ENCODE results near the gene AJM1.
A peak's percentile ranks its signal among the peaks of the same experiment; 100 is the strongest.
"Not testable (repeated sequence)": the region's sequence is repeated elsewhere in the genome, so short reads cannot be mapped to it uniquely, and the experiment has no call there.

AJM1 gene

GRCh38 chr9:136860933-136861873, 18.9 kb downstream of the AJM1 start:
- in situ Hi-C loops (cut with HindIII; ENCODE audit: low pct_ligation_motif_present, low pct_unique_long_range_greater_than_20kb, low sequenced_read_pairs) = no loop called here
- no peak for DNase-seq

GRCh38 chr9:136861874-136862457, 19.7 kb downstream of the AJM1 start:
- in situ Hi-C loops (cut with HindIII; ENCODE audit: low pct_ligation_motif_present, low pct_unique_long_range_greater_than_20kb, low sequenced_read_pairs) = no loop called here
- no peak for DNase-seq

GRCh38 chr9:136862849-136863622, 20.8 kb downstream of the AJM1 start:
- in situ Hi-C loops (cut with HindIII; ENCODE audit: low pct_ligation_motif_present, low pct_unique_long_range_greater_than_20kb, low sequenced_read_pairs) = no loop called here

GRCh38 chr9:136863623-136864273, 21.5 kb downstream of the AJM1 start:
- no peak for DNase-seq
- in situ Hi-C loops (cut with HindIII; ENCODE audit: low pct_ligation_motif_present, low pct_unique_long_range_greater_than_20kb, low sequenced_read_pairs) = no loop called here

More at GRCh38 chr9:136862849-136863622, 20.8 kb downstream of the AJM1 start:
- no peak for DNase-seq

GRCh38 chr9:136865041-136865767, 22.9 kb downstream of the AJM1 start:
- in situ Hi-C loops (cut with HindIII; ENCODE audit: low pct_ligation_motif_present, low pct_unique_long_range_greater_than_20kb, low sequenced_read_pairs) = no loop called here
- no peak for DNase-seq

- in situ Hi-C loops (cut with HindIII; ENCODE audit: low pct_ligation_motif_present, low pct_unique_long_range_greater_than_20kb, low sequenced_read_pairs) = no loop called here
- DNase-seq = no peak
These were observed 23.5 kb downstream of the AJM1 start for GRCh38 chr9:136865768-136866103.

GRCh38 chr9:136866898-136867421, 24.7 kb downstream of the AJM1 start:
- in situ Hi-C loops (cut with HindIII; ENCODE audit: low pct_ligation_motif_present, low pct_unique_long_range_greater_than_20kb, low sequenced_read_pairs); DNase-seq: not testable (repeated sequence)

GRCh38 chr9:136867480-136867879, 25.2 kb downstream of the AJM1 start:
- DNase-seq = no peak
- in situ Hi-C loops (cut with HindIII; ENCODE audit: low pct_ligation_motif_present, low pct_unique_long_range_greater_than_20kb, low sequenced_read_pairs) = no loop called here

- DNase-seq = no peak
- in situ Hi-C loops (cut with HindIII; ENCODE audit: low pct_ligation_motif_present, low pct_unique_long_range_greater_than_20kb, low sequenced_read_pairs) = no loop called here
These were observed 25.6 kb downstream of the AJM1 start for GRCh38 chr9:136867917-136868316.

GRCh38 chr9:136868644-136869043, 26.4 kb downstream of the AJM1 start:
- no peak for DNase-seq
- in situ Hi-C loops (cut with HindIII; ENCODE audit: low pct_ligation_motif_present, low pct_unique_long_range_greater_than_20kb, low sequenced_read_pairs) = no loop called here

GRCh38 chr9:136869611-136870010, 27.3 kb downstream of the AJM1 start:
- DNase-seq; in situ Hi-C loops (cut with HindIII; ENCODE audit: low pct_ligation_motif_present, low pct_unique_long_range_greater_than_20kb, low sequenced_read_pairs): not testable (repeated sequence)

GRCh38 chr9:136875155-136875554, 32.9 kb downstream of the AJM1 start:
- no peak for DNase-seq
- in situ Hi-C loops (cut with HindIII; ENCODE audit: low pct_ligation_motif_present, low pct_unique_long_range_greater_than_20kb, low sequenced_read_pairs) = no loop called here

- in situ Hi-C loops (cut with HindIII; ENCODE audit: low pct_ligation_motif_present, low pct_unique_long_range_greater_than_20kb, low sequenced_read_pairs) = no loop called here
- DNase-seq = no peak
These were observed 34.2 kb downstream of the AJM1 start for GRCh38 chr9:136876476-136876875.

GRCh38 chr9:136880651-136881050, 38.4 kb downstream of the AJM1 start:
- in situ Hi-C loops (cut with HindIII; ENCODE audit: low pct_ligation_motif_present, low pct_unique_long_range_greater_than_20kb, low sequenced_read_pairs) = no loop called here

GRCh38 chr9:136881691-136882108, 39.4 kb downstream of the AJM1 start:
- peak; percentile 36 for DNase-seq
- in situ Hi-C loops (cut with HindIII; ENCODE audit: low pct_ligation_motif_present, low pct_unique_long_range_greater_than_20kb, low sequenced_read_pairs) = no loop called here

More at GRCh38 chr9:136880651-136881050, 38.4 kb downstream of the AJM1 start:
- DNase-seq = no peak

- peak; percentile 81 for DNase-seq
- in situ Hi-C loops (cut with HindIII; ENCODE audit: low pct_ligation_motif_present, low pct_unique_long_range_greater_than_20kb, low sequenced_read_pairs) = no loop called here
These were observed 40.0 kb downstream of the AJM1 start for GRCh38 chr9:136882109-136882946.

GRCh38 chr9:136882947-136883283, 40.6 kb downstream of the AJM1 start:
- in situ Hi-C loops (cut with HindIII; ENCODE audit: low pct_ligation_motif_present, low pct_unique_long_range_greater_than_20kb, low sequenced_read_pairs); DNase-seq: not testable (repeated sequence)
